Hippocampal formation (tissue), 2 donors: ENCODE results near the gene ARHGAP10.

Experiments
- DNase-seq, 2 donors: peaks; one replicate each; lab custom pipeline; 2025; lab: John Stamatoyannopoulos, UW

ARHGAP10 gene

GRCh38 chr4:148041606-148042329 is 309.9 kb downstream of the ARHGAP10 start:
- no peak for DNase-seq

GRCh38 chr4:148044089-148044911 is 312.4 kb downstream of the ARHGAP10 start:
- no peak for DNase-seq

- DNase-seq, result peak in 1 of 2 donors; percentile 30
These were observed 313.0 kb downstream of the ARHGAP10 start for GRCh38 chr4:148044912-148045352.

GRCh38 chr4:148048598-148048997 is 316.7 kb downstream of the ARHGAP10 start:
- no peak for DNase-seq

- no peak for DNase-seq
These were observed 319.5 kb downstream of the ARHGAP10 start for GRCh38 chr4:148051403-148051802.

GRCh38 chr4:148052448-148052847 is 320.6 kb downstream of the ARHGAP10 start:
- no peak for DNase-seq

GRCh38 chr4:148053298-148054003 is 321.6 kb downstream of the ARHGAP10 start:
- DNase-seq, result no peak

- no peak for DNase-seq
These were observed 322.4 kb downstream of the ARHGAP10 start for GRCh38 chr4:148054275-148054674.

- DNase-seq, result no peak
These were observed 324.0 kb downstream of the ARHGAP10 start for GRCh38 chr4:148055844-148056243.

- peak in 1 of 2 donors; percentile 42 for DNase-seq
These were observed 325.0 kb downstream of the ARHGAP10 start for GRCh38 chr4:148056879-148057278.

- DNase-seq, result no peak
These were observed 325.6 kb downstream of the ARHGAP10 start for GRCh38 chr4:148057516-148057915.

- peak in 1 of 2 donors; percentile 28 for DNase-seq
These were observed 326.3 kb downstream of the ARHGAP10 start for GRCh38 chr4:148057984-148058859.

GRCh38 chr4:148059617-148060180 is 327.8 kb downstream of the ARHGAP10 start:
- no peak for DNase-seq

- no peak for DNase-seq
These were observed 328.6 kb downstream of the ARHGAP10 start for GRCh38 chr4:148060264-148061140.

GRCh38 chr4:148061141-148061481 is 329.2 kb downstream of the ARHGAP10 start:
- no peak for DNase-seq

- no peak for DNase-seq
These were observed 329.9 kb downstream of the ARHGAP10 start for GRCh38 chr4:148061795-148062194.

- no peak for DNase-seq
These were observed 330.5 kb downstream of the ARHGAP10 start for GRCh38 chr4:148062301-148062950.

- no peak for DNase-seq
These were observed 332.6 kb downstream of the ARHGAP10 start for GRCh38 chr4:148064451-148064850.

- DNase-seq, result peak in 1 of 2 donors; percentile 79
These were observed 333.2 kb downstream of the ARHGAP10 start for GRCh38 chr4:148065075-148065474.
